DMS79 treated with DMSO at 0.1 percent for 48 hours (cell line): ENCODE data around the gene TTC39A.

Source experiments
- DNase-seq: peaks from one replicate; lab custom pipeline; 2025; lab: John Stamatoyannopoulos, UW

Gene TTC39A

DNA sequence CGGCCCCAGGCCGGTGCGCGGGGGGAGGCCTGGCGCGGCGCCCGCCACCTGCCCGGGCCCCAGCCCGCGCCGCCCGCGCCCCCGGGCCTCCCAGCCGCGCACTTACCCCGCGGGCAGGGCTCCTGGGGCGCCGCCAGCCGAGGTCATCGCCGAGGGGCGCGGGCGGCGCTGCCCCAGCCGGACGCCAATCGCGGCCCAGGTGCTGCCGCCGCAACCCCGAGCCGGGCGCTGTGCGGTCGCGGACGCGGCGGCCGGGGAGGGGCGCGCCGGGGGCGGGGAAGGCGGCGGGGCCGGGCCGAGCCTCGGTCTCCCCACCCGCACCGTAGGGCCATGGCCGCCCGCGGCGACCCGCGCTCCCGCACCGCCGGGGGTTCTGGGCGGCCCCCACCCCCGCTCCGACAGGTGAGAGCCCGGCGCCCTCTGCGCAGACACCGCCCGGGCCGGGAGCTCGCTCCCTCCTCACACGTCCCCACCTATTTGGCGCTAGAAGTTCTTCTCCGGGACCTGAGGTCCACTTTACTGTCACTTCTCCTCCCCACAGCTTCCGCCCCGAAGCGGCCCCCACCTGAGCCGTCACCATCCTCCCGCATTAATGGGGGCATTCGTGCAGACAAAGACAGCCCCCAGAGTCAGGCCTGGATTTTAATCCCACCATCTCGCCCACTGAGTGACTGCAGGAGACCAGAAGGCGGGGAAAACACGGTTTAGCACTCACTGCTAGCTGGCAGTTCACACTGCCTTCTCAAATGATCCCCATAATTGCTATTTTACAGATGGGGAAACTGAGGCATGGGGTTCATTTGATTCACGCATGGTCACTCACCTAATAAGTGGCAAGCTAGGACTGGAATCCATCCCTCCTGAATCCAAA is at the start of gene TTC39A:
TTC39A (minus strand) TSS at position 232 of the 871 bp plus-strand sequence; CDS start at position 147, 85 bp downstream.
- DNase-seq, result no peak

DNA sequence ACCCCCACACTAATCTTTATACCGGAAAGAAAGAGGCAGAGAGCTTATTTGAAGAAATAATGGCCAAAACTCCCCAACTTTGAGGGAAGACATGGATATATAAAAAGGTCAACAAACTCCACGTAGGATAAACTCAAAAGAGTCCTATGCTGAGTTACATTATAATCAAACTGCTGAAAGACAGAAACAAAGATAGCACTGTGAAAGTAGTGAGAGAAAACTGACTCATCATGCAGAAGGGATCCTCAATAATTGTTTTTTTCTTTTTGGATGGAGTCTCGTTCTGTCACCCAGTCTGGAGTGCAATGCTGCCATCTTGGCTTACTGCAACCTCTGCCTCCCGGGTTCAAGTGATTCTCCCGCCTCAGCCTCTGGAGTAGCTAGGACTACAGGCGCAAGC is 48.5 kb upstream of the TTC39A start:
- no peak for DNase-seq

DNA sequence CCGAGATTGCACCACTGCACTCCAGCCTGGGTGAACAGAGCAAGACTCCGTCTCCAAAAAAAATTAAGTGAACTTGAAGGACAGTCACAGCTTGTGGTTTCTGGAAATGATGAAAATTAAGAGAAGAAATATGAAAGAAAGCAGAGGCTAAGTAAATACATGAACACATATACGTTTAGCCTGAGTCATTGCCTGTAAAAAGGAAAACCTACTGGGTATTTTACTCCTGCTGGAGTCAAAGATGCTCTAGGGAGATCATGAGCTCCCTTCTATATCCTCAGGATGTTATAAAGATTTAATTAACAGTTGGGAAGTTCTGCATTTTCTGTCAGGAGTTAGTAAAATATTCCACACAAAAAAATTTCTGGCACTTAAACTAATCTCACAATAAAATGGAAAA is 43.5 kb upstream of the TTC39A start:
- DNase-seq, result no peak

DNA sequence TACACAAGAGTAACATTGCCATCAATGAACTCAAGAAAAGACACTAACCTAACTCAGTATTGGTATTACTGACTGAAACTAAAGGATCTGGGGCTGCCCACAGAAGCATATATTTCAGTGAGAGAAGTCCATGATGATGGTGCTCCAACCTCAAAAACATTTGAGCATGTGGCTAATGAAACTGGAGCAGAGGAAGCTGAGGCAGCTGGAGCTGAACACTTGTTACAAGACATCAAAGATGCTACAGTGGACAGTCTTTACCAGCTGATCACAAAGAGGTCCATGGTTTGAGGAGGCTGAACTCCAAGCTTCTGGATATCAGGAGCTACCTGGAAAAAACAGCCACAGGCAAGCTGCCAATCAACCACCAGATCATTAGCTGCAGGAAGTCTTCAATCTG is 42.2 kb upstream of the TTC39A start:
- DNase-seq, result no peak

DNA sequence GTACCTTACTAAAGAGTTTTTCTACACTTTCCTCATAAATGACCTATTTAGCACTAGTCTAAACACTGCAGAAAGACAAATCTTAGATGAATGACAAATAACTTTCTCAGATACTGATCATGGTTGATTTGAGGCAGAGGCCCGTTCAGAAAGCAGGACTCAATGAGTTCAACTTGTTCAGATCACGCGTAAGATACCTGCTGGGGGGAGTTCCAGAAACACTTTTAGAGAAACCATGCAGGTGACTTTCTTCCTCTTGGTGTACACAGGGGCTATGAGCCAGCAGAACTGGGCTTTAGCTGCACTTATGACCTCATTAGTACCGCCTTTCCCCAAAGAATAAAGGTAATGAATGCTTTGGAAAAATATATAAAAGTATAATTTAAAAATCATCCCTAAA is 38.8 kb upstream of the TTC39A start:
- no peak for DNase-seq

DNA sequence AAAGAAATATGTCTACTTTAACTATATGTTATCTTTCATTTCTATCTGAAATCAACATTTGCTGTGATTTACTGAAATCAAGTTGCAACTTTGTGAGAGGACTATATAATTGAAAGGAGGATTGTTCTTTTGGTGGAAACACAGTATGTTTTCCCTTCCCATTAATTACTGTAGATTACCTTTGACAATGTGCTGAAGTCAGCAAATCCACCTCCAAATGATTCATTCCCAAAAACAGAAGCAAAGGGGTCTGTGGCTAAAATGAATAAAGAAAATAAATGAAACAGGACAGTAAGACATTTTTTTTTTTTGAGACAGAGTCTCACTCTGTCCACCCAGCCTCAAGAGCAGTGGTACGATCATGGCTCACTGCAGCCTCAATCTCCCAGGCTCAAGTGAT is 35.4 kb upstream of the TTC39A start:
- no peak for DNase-seq

DNA sequence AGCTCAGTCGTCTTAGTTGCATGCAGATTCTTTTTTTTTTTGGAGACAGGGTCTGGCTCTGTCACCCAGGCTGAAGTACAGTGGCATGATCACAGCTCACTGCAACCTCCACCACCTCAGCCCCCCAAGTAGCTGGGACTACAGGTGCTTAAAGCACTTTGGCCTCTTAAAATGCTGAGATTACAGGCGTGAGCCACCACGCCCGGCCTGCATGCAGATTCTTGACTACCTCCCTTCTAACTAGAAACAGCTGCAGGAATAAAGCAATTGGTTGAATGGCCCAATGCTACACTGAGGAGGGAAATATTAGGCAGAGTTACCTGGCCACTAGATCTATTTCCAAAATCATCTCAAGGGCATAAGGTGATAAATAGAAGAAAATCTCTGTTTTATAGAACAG is 29.5 kb upstream of the TTC39A start:
- DNase-seq, result no peak

DNA sequence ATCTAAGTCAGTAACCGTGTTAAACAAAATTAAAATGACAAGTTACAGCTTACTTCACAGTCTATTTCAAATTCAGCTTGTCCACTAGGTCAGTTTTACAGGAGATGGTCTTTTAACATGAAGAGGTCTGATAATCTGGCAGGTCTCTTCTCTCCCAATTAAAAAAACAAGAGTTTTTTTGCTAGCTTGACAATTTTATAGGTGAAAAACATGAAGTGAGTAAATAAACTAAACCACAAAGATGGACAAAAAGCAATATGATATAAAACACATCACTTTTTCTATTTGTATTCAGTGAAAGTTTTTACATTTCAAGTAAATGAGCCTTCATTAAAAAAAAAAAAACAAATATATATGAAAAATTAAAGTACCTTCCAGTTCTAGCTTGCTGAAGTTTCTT is 25.0 kb upstream of the TTC39A start:
- no peak for DNase-seq

DNA sequence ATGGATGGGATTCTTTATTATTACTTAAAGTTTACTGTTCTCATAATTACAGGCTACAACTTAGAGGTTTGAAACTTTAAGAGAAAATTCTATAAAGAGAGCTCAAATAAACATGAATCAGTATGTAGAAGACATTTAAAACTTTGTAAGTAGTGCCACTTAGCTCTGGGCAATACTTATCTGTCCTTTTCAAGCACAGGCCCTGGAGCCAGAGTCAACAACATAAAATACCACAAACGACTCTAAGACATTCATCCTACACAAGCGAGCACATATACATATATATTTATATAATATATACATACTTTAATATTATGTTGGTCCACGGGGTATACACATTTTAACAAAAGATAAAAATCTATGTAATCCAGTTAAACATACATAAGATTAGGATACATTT is 24.1 kb upstream of the TTC39A start:
- DNase-seq, result no peak

DNA sequence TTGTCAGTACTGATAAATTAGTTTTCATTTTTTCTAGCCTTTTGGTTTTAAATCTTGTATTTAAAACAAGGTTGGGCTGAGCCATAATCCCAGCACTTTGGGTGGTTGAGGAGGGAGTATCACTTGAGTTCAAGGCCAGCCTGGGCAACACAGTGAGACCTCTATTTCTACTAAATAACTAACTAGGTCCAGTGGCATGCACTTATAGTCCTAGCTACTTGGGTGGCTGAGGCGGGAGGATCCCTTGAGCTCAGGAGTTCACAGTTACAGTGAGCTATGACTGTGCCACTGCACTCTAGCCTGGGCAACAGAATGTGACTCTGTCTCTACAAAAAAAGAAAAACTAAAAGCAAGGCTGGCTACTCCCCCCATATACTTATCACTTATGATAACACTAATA is 21.5 kb upstream of the TTC39A start:
- DNase-seq, result no peak

DNA sequence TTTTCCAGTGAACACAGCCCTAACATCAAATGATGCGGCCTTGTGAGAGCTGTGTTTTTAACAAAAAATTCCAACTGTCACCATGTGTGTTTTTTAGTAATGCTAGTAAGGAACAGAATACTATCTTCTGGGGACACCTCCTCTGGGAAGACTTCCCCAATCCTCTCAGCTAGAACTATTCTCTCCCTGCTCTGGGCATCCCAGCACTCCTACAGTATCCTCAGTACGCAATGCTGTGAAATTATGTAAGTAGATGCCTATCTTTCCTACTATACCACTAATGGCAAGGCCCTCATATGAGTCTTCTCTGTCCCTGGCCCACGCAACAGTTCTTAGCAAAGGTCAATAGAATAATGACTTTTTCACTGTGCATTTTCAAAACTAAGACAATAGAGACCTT is 19.5 kb upstream of the TTC39A start:
- no peak for DNase-seq

DNA sequence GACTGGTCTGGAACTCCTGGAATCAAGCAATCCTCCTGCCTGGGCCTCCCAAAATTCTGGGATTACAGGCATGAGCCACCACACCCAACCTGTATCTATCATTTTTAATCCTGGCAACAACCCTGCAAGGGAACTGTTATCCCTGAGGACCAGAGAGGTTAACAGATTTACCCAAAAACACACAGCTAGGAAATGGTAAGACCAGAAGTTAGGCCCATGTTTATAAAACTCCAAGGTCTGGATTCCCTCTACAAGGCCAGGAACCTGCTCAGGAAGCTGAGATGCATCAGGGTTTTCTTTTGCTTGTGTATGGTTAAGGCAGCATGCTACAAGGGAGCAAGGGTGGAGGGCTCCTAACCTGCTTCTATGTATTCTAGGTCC is 17.8 kb upstream of the TTC39A start:
- DNase-seq, result no peak

DNA sequence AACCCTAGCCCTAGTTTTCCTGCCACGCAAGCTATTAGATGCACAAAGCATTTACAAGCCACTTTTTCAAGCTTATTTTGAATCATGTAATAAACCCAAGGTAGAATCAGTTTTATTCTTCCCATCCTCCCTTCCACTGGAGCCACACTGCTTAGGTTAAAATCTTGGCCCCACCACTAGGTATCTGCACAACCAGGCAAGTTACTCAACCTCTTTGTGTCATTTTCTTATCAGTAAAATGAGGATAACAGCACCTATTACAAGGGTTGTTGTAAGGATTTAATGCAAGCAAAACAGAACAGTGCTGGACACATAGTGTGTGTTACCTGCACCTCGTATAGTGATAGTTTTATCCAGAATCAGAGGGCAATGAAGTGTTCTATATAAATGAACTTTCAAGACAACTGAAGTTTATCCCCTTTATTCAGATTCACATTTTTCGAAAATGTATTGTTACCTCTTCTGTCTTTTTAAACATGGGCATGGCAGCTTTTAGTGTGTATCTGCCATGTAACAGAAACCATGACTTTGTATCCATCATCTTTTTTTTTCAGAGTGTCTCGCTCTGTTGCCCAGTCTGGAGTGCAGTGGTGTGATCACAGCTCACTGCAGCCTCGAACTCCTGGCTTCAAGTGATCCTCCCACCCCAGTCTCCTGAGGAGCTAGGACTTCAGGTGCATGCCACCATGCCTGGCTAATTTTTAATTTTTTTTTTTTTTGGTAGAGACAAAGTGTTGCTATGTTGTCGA is 17.2 kb upstream of the TTC39A start:
- DNase-seq, result no peak

DNA sequence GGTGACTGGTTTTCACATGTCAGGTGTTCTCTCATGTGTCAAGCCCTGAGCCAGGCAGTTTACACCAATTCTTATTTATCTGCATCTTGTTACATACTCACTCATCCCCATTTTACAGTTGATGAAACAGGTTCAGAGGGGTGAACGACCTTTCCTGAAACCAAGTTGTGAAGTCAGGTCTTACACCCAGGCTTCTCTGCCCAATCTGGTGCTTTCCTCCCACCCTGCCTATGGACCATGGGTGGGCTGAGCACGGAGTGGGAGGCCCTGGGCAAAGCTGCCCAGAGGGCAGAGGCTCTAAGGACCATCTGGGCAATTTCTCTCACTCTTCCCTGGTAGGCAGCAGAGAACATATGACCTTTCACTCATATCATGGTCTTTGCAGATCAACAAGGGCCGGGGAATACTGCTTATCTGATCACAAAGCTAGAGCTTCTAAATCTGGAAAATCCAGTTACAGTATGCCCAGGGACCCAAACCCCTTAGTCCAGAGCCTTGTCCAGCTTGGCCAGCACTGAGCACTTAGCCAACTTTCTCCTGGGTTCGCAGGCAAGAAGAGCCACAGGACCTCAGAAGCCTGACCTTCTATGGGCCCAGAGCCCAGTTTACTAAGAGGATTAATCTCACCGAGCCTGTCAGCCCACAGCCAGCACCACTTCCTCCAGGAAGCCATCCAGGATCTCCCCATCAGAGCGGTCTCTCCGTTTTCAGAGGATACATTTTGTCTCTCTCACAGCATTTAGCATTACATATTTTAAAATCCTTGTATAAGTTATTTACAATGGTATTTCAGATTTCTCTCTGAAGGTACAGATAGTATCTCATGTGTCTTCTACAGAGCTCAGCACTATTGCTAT is 16.0 kb upstream of the TTC39A start:
- DNase-seq, result no peak

DNA sequence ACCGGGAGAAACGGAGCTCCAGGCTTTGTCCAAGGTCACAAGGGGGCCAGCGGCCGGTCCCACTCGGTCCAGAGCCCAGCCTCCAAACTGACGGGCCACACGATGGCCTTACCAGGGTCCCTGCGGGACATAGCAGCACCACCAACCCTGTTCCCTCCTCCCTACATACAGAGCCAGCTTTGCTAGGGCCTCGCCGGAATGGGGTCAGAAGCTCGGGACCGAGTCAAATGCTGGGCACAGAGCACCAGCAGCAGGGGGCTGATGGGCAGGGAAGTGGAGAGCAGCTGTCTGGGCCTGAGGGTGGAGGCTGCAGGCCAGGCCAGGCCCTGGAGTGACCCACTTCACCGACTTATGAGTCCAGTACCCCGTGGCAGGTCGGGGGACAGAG is 14.9 kb upstream of the TTC39A start:
- no peak for DNase-seq

DNA sequence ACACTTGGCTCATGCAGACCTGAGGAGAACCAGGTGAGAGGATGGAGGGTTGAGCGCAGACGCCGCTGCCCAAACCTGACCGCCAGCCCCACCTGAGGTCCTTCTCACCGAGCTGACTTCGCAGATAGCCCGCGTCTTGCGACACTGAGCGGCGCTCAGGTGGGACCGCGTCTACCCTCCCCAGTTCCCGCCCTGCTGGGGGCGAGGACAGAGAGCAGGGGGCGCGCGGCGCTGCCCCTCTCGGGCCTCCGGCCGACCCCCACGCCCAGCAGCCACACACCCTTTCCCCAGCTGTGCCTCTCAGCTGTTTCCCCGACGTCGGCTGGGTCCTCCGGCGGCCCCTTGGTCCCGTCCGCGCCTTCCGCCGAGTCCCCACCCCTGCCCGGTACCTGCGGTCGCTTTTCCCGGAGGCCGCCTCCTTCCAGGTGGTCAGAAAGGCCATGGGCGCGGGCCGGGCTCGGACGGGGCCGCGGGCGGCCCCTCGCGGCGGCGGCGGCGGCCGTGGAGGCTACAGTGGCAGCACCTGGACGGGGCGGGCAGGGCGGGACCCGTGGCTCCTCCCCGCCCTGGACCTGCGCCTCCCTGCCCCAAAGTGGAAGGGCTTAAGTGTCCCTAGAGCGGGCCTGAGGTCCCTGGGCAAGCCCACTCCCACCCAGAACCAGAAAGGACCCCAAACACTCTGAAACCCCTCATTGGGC is 14.4 kb upstream of the TTC39A start:
- peak; percentile 43 for DNase-seq

DNA sequence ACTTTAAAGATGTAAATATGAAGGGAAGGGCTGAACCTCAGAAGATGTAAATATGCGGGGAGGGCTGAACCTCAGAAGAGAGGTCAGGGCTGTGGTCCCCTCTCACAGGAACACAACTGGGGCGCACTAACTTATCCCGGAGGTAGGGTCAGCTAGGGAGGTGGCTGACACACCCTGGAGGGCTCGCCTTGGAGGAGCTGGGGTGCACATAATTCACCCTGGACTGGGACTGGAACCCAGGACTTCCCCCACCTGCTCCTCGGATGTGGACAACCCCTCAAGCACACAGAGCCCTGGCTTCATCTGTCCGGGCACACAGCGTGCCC is 13.9 kb upstream of the TTC39A start:
- DNase-seq, result no peak

DNA sequence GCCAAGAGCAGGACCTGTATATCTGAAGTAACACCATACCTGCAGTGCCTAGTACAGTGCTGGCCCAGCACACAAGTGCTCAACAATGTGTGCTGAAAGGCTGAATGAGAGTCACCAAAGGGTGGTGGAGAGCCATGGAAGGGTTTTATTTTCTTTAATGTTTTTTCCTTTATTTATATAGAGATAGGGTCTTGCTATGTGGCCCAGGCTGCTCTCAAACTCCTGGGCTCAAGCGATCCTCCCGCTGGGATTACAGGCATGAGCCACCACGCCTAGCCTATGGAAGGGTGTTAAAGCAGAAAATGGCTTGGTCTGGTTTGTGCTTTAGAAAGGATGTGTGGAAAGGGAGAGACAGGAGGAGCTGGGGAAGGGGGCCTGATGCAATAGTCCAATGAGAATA is 13.3 kb upstream of the TTC39A start:
- DNase-seq, result no peak

DNA sequence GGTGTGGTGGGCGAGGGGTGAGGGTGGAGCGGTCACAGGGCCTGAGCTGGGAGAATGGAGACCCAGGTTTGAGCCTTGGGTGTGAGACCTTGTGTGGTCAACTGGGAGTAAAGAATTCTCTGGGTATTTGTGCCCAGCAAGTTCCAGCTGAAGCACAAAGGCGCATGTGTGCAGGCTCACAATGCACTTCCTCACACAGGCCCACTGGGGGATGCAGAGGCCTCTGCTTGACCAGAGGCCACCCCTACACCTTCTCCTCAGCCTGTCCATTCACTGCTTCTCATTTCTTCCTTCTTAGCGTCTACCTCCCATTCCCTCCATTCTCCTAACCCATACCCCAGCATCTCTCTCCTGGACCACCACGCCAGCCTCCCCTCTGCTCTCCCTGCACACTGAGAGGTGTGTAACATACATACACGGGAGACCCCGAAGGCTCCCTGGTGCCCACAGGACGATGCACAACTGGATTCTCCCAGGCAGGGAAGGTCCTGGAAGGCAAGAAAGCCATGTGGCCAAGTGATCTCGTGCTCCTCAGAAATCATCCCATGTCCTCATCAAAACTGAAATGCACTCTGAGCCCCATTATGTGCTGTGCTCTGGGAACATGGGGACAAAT is 12.3 kb upstream of the TTC39A start:
- no peak for DNase-seq

DNA sequence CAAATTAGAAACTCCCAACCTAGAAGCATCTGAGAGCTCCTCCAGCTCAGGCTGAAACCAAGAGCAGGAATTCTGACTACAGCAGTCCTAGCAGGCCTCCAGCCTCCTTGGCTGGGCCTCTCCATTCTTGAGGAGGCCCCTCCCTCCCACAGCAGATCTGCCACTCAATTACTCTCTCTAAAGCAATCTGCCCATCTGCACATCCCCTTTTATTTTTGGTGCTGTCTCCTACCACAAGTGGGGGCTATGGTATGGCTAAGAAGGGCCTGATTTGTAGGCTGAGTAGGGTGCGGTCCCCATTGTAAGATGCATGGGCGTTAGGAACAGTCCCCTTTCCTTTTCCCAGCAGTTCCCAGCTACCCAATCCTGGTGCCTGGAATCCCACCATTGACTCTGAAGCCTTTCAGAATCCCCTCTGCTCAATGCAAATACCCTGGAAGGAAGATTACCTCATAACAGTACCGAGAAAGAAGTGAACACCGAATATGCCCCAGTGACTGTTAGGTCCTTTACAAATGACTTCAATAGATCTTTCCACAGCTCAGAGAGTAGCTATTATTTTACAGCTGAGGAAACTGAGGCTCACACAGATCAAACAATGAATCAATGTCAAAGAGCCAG is 11.6 kb upstream of the TTC39A start:
- no peak for DNase-seq

DNA sequence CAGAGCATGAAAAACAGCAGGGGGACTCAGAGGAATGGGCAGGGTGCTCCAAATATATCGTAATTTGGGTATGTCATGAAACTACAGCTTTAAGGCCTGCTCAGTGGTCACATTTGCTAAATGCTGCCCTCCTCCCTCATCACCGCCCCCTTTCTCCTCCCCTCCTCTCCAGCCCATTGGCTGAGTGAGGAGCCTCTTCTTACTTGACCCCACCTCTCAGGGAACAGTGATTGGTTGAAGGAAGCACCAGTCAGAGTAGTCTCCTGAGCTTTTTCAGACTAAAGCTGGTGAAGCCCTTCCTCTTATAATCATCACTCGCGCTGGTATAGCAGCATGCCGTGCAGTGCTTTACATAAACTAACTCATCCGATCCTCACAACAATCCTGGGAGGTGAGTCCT is 10.0 kb upstream of the TTC39A start:
- DNase-seq, result no peak
